AG04449 (cell line): ENCODE data around the gene MUC12.
"Not testable (repeated sequence)": the region's sequence is repeated elsewhere in the genome, so short reads cannot be mapped to it uniquely, and the experiment has no call there.

Experiments
- CTCF ChIA-PET: fragments of 350-600 bp; formaldehyde crosslinking; extraction: SDS; loops from one replicate; lab custom pipeline; 2021; ENCODE audit warnings: antibody characterized with exemption; lab: Yijun Ruan, JAX
- POLR2A ChIA-PET: fragments of 400-600, 350-600 bp; formaldehyde crosslinking; extraction: SDS; loops from one replicate; lab custom pipeline; 2020; ENCODE audit warnings: antibody characterized with exemption, inconsistent platforms; lab: Yijun Ruan, JAX
- DNase-seq: peaks from one replicate; pipeline ENCODE4 v3.0.0-alpha.2; 2010; ENCODE audit warnings: low read depth, low spot score
- H3K4me3 ChIP-seq: 2 replicates; pipeline ENCODE4 v1.5.1; 2011; ENCODE audit warnings: low read depth, mild to moderate bottlenecking, control low read depth, low read length
- CTCF ChIP-seq: IDR thresholded peaks from one replicate; pipeline ENCODE4 v1.5.1; 2011; ENCODE audit warnings: mild to moderate bottlenecking, moderate library complexity, low read length, control low read depth, inconsistent platforms; ENCODE audit not compliant: insufficient read depth; ENCODE audit errors: missing control alignments

Gene MUC12

GRCh38 chr7:101031082-101031481 lies 61.7 kb downstream of the MUC12 start:
- ChIA-PET POLR2A (no interaction called here), CTCF (no interaction called here)
- no peak for DNase-seq
- no peak for TF ChIP-seq CTCF
- H3K4me3 ChIP-seq = no peak overlapping the region

GRCh38 chr7:101035941-101036340 lies 66.6 kb downstream of the MUC12 start:
- ChIA-PET POLR2A (no interaction called here), CTCF (no interaction called here)
- no peak for TF ChIP-seq CTCF
- H3K4me3 ChIP-seq = no peak overlapping the region
- DNase-seq = no peak

GRCh38 chr7:101041283-101041682 lies 71.9 kb downstream of the MUC12 start:
- H3K4me3 ChIP-seq, CTCF ChIA-PET, POLR2A ChIA-PET, DNase-seq: not testable (repeated sequence)

- TF ChIP-seq CTCF = no peak
- ChIA-PET CTCF (interaction anchor here (0.6 to 3.9 kb wide), 36 partner anchors 10 to 338 kb away, joined by 3 to 105 read pairs (median 4); partner anchors contain the start of genes ACHE, EPO, MUC17 and MUC3A), POLR2A (no interaction called here)
- H3K4me3 ChIP-seq = no peak overlapping the region
- DNase-seq = no peak
Observed at GRCh38 chr7:101058355-101058754, 89.0 kb downstream of the MUC12 start.

GRCh38 chr7:101059620-101059942 lies 90.2 kb downstream of the MUC12 start:
- TF ChIP-seq CTCF = no peak
- CTCF ChIA-PET = interaction anchor here (0.6 to 3.9 kb wide), 21 partner anchors 10 to 356 kb away, joined by 3 to 105 read pairs (median 5); partner anchors contain the start of genes ACHE, MUC17 and UFSP1
- no peak overlapping the region for H3K4me3 ChIP-seq
- POLR2A ChIA-PET = interaction anchor here (1.2 kb wide), 1 partner anchor 170 kb away, joined by 3 read pairs; the partner anchor contains the start of gene UFSP1
- no peak for DNase-seq

- no peak for TF ChIP-seq CTCF
- ChIA-PET CTCF (interaction anchor here (0.6 to 3.9 kb wide), 8 partner anchors 13 to 343 kb away, joined by 3 to 21 read pairs (median 4); partner anchors contain the start of genes ACHE and UFSP1), POLR2A (no interaction called here)
- H3K4me3 ChIP-seq = no peak overlapping the region
- DNase-seq = no peak
Observed at GRCh38 chr7:101060992-101061391, 91.6 kb downstream of the MUC12 start.

GRCh38 chr7:101064176-101064550 lies 94.8 kb downstream of the MUC12 start:
- not testable (repeated sequence) for DNase-seq, H3K4me3 ChIP-seq
- ChIA-PET CTCF (interaction anchor here (6.9 kb wide), 1 partner anchor 14 kb away, joined by 55 read pairs; no protein-coding TSS in a partner anchor), POLR2A (interaction anchor here (0.6 kb wide), 1 partner anchor 32 kb away, joined by 3 read pairs; no protein-coding TSS in a partner anchor)

- H3K4me3 ChIP-seq, POLR2A ChIA-PET: not testable (repeated sequence)
- CTCF ChIA-PET = interaction anchor here (0.6 to 6.9 kb wide), 4 partner anchors 10 to 170 kb away, joined by 3 to 55 read pairs (median 5); partner anchors contain the start of gene ACHE
Observed at GRCh38 chr7:101065162-101065561, 95.8 kb downstream of the MUC12 start.

More at GRCh38 chr7:101065162-101065561, 95.8 kb downstream of the MUC12 start:
- DNase-seq = not testable (repeated sequence)
